KBM-7 (cell line): ENCODE measurements around the gene CPNE7.

Source experiments
- DNase-seq: peaks from one replicate; pipeline ENCODE4 v3.0.0-alpha.2; 2015
- in situ Hi-C: fragments of 300-500 bp; cut with MboI; formaldehyde crosslinking; loops from 2 replicates; pipeline ENCODE4 v1.14.3; 2020; ENCODE audit warnings: low sequenced_read_pairs, low pct_unique_long_range_greater_than_20kb, mixed read lengths

The CPNE7 gene

GRCh38 chr16:89575247-89576152 lies at the start of gene CPNE7:
Gene CPNE7 (plus strand): TSS chr16:89575758. CDS start chr16:89575898, 140 bp downstream.
- DNase-seq = peak; percentile 45
- in situ Hi-C loops = no loop called here

GRCh38 chr16:89529097-89529496 lies 46.5 kb upstream of the CPNE7 start:
- DNase-seq = no peak
- in situ Hi-C loops = no loop called here

GRCh38 chr16:89530401-89531381 lies 44.9 kb upstream of the CPNE7 start:
- no peak for DNase-seq
- in situ Hi-C loops = no loop called here

GRCh38 chr16:89531821-89532526 lies 43.6 kb upstream of the CPNE7 start:
- in situ Hi-C loops = no loop called here
- no peak for DNase-seq

GRCh38 chr16:89534252-89534756 lies 41.3 kb upstream of the CPNE7 start:
- DNase-seq = peak; percentile 94
- in situ Hi-C loops = no loop called here

GRCh38 chr16:89536371-89536770 lies 39.2 kb upstream of the CPNE7 start:
- in situ Hi-C loops = no loop called here
- no peak for DNase-seq

- in situ Hi-C loops = no loop called here
- no peak for DNase-seq
Measured at GRCh38 chr16:89536886-89537548, 38.5 kb upstream of the CPNE7 start.

- in situ Hi-C loops = no loop called here
- DNase-seq = no peak
Measured at GRCh38 chr16:89537549-89537925, 38.0 kb upstream of the CPNE7 start.

GRCh38 chr16:89538286-89538685 lies 37.3 kb upstream of the CPNE7 start:
- DNase-seq = no peak
- in situ Hi-C loops = no loop called here

- DNase-seq = no peak
- in situ Hi-C loops = no loop called here
Measured at GRCh38 chr16:89540557-89540956, 35.0 kb upstream of the CPNE7 start.

- no peak for DNase-seq
- in situ Hi-C loops = no loop called here
Measured at GRCh38 chr16:89541792-89542191, 33.8 kb upstream of the CPNE7 start.

GRCh38 chr16:89544113-89544512 lies 31.4 kb upstream of the CPNE7 start:
- in situ Hi-C loops = no loop called here
- no peak for DNase-seq

GRCh38 chr16:89544713-89545043 lies 30.9 kb upstream of the CPNE7 start:
- in situ Hi-C loops = no loop called here
- DNase-seq = no peak

- in situ Hi-C loops = no loop called here
- DNase-seq = no peak
Measured at GRCh38 chr16:89545044-89545830, 30.3 kb upstream of the CPNE7 start.

- in situ Hi-C loops = no loop called here
- DNase-seq = no peak
Measured at GRCh38 chr16:89545831-89546574, 29.6 kb upstream of the CPNE7 start.

GRCh38 chr16:89546781-89547180 lies 28.8 kb upstream of the CPNE7 start:
- in situ Hi-C loops = no loop called here
- DNase-seq = no peak

- in situ Hi-C loops = no loop called here
- DNase-seq = no peak
Measured at GRCh38 chr16:89547291-89547690, 28.3 kb upstream of the CPNE7 start.
